Neural crest cell (in vitro differentiated cells): ENCODE results near the gene AKAP6. TPM values are rescaled to one million over a fixed set of nuclear protein-coding genes. Genes with fewer than 3 reads are reported as not detected.
A peak's percentile ranks its signal among the peaks of the same experiment; 100 is the strongest.

ENCODE experiments used
- DNase-seq: peaks from one replicate; pipeline ENCODE4 v3.0.0; 2021; ENCODE audit warnings: low read depth, mixed read lengths, low spot score
- H3K27ac Mint-ChIP-seq: one replicate; pipeline ENCODE4 v1.8.0; 2021; ENCODE audit warnings: mild to moderate bottlenecking, mixed read lengths; ENCODE audit not compliant: unreplicated experiment
- H3K27me3 Mint-ChIP-seq: 2 replicates; pipeline ENCODE4 v1.8.0; 2021; ENCODE audit warnings: low read depth, mild to moderate bottlenecking, mixed read lengths
- H3K36me3 Mint-ChIP-seq: 2 replicates; pipeline ENCODE4 v1.8.0; 2021; ENCODE audit warnings: low read depth, mild to moderate bottlenecking, mixed read lengths
- H3K4me1 Mint-ChIP-seq: 2 replicates; pipeline ENCODE4 v1.8.0; 2021; ENCODE audit warnings: mixed read lengths
- H3K4me3 Mint-ChIP-seq: one replicate; pipeline ENCODE4 v1.8.0; 2021; ENCODE audit warnings: mild to moderate bottlenecking, mixed read lengths
- H3K9me3 Mint-ChIP-seq: 2 replicates; pipeline ENCODE4 v1.8.0; 2021; ENCODE audit warnings: mixed read lengths
- total RNA-seq: library from RNA; stranded (reverse); gene quantifications from 2 replicates; pipeline ENCODE4 v1.2.1, GENCODE V29; 2021
- TF ChIP-seq, protein P1 (sequence below): fragments of 200-600 bp; sonication (generic); conservative IDR thresholded peaks from 2 replicates; pipeline ENCODE4 v1.5.0; 2021; ENCODE audit warnings: antibody characterized with exemption, mild to moderate bottlenecking

Gene AKAP6
- total RNA-seq, 1 donor from 2014 or later = 9.4 TPM

DNA sequence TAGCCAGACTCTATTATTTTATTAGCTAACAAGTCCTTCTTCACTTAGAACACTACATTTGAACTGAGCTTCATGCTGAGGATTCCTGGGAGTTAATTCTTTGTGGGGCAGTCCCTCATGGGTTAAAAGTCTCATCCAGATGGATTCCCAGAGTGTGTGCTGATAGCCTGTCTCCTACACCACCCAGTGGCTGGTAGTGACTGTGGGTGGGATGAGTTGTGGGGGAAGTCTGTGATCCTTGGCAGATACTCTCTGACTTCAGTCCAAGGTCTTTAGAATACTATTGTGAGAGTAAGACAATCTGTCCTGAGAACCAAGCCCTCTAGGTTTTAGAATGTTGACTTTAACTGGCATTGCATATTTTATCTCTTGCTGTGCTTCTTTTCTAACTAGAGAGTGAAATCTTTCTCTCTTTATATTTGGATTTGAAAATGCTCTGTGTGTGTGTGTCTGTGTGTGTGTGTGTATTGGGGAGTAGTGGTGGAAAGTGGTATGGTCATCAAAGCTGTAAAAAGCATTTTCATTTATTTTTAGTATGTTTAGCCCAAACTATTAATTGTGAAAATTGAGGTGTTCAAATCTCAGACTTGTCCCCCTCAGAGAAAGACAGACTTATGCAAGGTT is 37.3 kb downstream of the AKAP6 start:
- no peak for DNase-seq
- H3K4me1 Mint-ChIP-seq = peaks cover 26% of the 10 kb centered on the region

DNA sequence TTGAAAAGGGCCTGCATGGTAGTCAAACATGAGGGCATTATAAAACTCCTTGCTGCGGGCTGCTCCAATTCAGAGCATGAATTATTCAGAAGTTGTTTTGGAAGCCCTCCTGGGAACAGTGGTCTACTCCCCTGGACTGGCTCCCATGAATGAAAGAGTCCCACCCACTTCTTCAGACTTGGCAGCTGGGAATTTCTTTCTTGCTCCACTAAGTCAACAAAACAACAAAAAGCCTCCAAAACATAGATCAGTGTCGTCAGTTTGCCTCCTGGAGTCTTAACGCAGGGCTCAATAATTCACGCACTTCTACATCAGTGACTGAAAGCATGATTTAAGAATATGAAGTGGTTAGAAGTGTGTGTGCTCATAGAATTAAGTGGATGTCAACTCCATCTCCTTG is 37.9 kb downstream of the AKAP6 start:
- H3K36me3 Mint-ChIP-seq = no peaks in the 10 kb centered on the region
- H3K27ac Mint-ChIP-seq = no peak overlapping the region
- H3K4me1 Mint-ChIP-seq = peaks cover 20% of the 10 kb centered on the region
- DNase-seq = no peak
- no peaks in the 10 kb centered on the region for H3K9me3 Mint-ChIP-seq
- H3K27me3 Mint-ChIP-seq = no peaks in the 10 kb centered on the region
- no peak overlapping the region for H3K4me3 Mint-ChIP-seq
- TF ChIP-seq, protein P1, sequence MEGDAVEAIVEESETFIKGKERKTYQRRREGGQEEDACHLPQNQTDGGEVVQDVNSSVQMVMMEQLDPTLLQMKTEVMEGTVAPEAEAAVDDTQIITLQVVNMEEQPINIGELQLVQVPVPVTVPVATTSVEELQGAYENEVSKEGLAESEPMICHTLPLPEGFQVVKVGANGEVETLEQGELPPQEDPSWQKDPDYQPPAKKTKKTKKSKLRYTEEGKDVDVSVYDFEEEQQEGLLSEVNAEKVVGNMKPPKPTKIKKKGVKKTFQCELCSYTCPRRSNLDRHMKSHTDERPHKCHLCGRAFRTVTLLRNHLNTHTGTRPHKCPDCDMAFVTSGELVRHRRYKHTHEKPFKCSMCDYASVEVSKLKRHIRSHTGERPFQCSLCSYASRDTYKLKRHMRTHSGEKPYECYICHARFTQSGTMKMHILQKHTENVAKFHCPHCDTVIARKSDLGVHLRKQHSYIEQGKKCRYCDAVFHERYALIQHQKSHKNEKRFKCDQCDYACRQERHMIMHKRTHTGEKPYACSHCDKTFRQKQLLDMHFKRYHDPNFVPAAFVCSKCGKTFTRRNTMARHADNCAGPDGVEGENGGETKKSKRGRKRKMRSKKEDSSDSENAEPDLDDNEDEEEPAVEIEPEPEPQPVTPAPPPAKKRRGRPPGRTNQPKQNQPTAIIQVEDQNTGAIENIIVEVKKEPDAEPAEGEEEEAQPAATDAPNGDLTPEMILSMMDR = no peak

More for the DNA sequence above, 37.3 kb downstream of the AKAP6 start:
- Mint-ChIP-seq H3K9me3 (no peaks in the 10 kb centered on the region), H3K36me3 (no peaks in the 10 kb centered on the region), H3K27ac (no peak overlapping the region), H3K4me3 (no peak overlapping the region), H3K27me3 (no peaks in the 10 kb centered on the region)
- TF ChIP-seq, protein P1 = peak; percentile 22

DNA sequence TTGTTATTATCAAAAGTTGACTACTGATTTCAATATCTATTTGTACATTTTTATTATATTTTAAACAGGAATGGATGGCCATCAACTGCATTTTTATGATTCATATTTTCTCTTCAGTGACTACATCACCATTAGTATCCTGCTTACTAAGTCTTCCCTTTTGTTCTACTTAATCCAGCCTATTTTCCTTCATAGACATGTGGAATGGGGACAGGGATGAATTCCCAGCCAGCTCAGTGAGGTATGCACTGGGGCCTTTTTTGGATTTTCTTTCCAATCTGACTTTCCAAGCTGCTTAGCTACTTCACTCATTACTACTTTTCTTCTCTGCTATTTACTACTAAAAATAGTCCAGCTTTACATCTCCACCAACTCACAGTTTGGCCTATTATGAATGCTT is 38.4 kb downstream of the AKAP6 start:
- TF ChIP-seq, protein P1 = no peak
- no peaks in the 10 kb centered on the region for H3K9me3 Mint-ChIP-seq
- H3K27me3 Mint-ChIP-seq = no peaks in the 10 kb centered on the region
- H3K27ac Mint-ChIP-seq = no peak overlapping the region
- H3K4me1 Mint-ChIP-seq = peaks cover 17% of the 10 kb centered on the region
- no peak for DNase-seq
- no peak overlapping the region for H3K4me3 Mint-ChIP-seq
- H3K36me3 Mint-ChIP-seq = no peaks in the 10 kb centered on the region

DNA sequence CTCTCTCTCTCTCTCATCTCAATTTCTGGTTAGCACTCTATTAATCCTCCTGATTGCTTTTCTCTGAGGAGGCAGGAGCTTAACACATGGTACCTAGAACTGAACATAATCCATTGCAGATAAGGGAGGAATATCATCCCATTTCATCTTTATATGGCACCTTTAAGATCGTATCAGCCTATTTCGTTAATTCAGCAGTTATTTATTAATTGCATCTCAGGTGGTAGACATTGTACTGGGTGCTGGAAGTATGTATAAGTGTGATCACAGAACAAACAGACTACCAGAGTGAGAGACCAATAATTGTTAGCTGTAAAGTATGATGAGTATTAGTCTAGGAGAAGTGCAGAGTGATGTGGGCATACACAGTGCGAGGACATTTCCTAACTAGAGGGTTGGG is 39.0 kb downstream of the AKAP6 start:
- peaks cover 21% of the 10 kb centered on the region for H3K4me1 Mint-ChIP-seq
- H3K27me3 Mint-ChIP-seq = no peaks in the 10 kb centered on the region
- no peaks in the 10 kb centered on the region for H3K36me3 Mint-ChIP-seq
- H3K4me3 Mint-ChIP-seq = no peak overlapping the region
- TF ChIP-seq, protein P1 = no peak
- H3K9me3 Mint-ChIP-seq = no peaks in the 10 kb centered on the region
- no peak overlapping the region for H3K27ac Mint-ChIP-seq
- DNase-seq = no peak

DNA sequence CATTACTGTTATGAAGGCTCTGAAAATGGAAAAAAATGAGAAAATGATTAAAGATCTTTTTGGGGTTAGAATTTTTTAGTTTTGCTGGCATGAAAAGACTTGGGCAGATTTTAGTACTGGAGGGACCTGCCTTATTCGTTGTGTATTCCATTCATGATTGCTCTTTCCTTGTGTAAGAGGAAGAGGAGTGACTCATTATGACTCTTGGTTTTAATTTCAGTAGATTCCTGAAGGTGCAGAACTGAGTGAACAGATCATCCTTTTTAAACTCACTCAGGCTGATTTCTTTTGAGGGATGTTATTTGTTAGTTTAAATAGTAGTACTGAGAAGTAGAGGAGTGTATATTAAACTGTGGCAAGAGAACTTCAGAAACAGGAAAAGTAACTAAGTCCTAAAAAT is 41.6 kb downstream of the AKAP6 start:
- Mint-ChIP-seq H3K36me3 (no peaks in the 10 kb centered on the region), H3K27ac (no peak overlapping the region), H3K27me3 (no peaks in the 10 kb centered on the region), H3K4me1 (peaks cover 23% of the 10 kb centered on the region), H3K9me3 (no peaks in the 10 kb centered on the region), H3K4me3 (no peak overlapping the region)
- DNase-seq = no peak
- TF ChIP-seq, protein P1 = no peak
